GM12892 (cell line): Measurements from ENCODE around the gene HBE1.

Experiments used
- POLR2A ChIP-seq: IDR thresholded peaks from 2 replicates; pipeline ENCODE4 v1.6.1; 2011; ENCODE audit warnings: low read depth, low read length, control low read depth
- POLR2AphosphoS5 ChIP-seq: IDR thresholded peaks from 2 replicates; pipeline ENCODE4 v1.6.1; 2011; ENCODE audit warnings: low read depth, low read length, control low read depth

DNA sequence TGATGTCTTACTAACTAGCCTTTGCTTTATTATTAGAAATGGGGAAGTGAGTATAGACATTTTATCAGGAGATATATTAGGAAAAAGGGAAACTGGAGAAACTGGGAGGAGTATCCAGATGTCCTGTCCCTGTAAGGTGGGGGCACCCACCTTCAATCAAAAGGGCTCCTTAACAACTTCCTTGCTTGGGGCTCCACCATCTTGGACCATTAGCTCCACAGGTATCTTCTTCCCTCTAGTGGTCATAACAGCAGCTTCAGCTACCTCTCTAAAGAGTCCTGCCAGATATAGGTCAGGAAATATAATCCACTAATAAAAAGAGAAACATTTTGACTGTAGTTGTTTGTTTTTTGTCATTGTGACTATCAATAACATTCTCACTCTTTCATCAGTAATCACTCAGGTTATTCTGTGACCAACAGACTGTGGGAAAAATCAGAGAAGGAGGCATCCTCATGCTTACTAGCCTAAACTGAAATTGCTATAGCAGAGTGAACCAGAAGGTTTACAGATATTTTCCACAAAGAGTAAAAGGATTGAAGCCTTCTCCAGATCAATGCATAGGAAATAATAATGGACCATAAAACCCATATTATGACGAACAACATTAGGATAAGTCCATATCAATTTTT lies 21.6 kb upstream of the HBE1 start:
- TF ChIP-seq POLR2A (no peak), POLR2AphosphoS5 (no peak)
